SU-DHL-6 (cell line): Measurements from ENCODE around the gene TALDO1.

ENCODE experiments used
- EZH2phosphoT487 ChIP-seq: fragments of 200-600 bp; sonication (generic), shearing (Covaris generic); conservative IDR thresholded peaks from 2 replicates; pipeline ENCODE4 v1.6.1; 2018; ENCODE audit warnings: mild to moderate bottlenecking, antibody characterized with exemption, low read length, moderate library complexity, mixed read lengths
- TF ChIP-seq, protein P1 (sequence below): fragments of 200-600 bp; sonication (generic); IDR thresholded peaks from one replicate; pipeline ENCODE4 v1.5.1; 2017; ENCODE audit warnings: antibody characterized with exemption, mild to moderate bottlenecking, low read length, moderate library complexity; ENCODE audit not compliant: insufficient read depth, poor library complexity, severe bottlenecking

DNA sequence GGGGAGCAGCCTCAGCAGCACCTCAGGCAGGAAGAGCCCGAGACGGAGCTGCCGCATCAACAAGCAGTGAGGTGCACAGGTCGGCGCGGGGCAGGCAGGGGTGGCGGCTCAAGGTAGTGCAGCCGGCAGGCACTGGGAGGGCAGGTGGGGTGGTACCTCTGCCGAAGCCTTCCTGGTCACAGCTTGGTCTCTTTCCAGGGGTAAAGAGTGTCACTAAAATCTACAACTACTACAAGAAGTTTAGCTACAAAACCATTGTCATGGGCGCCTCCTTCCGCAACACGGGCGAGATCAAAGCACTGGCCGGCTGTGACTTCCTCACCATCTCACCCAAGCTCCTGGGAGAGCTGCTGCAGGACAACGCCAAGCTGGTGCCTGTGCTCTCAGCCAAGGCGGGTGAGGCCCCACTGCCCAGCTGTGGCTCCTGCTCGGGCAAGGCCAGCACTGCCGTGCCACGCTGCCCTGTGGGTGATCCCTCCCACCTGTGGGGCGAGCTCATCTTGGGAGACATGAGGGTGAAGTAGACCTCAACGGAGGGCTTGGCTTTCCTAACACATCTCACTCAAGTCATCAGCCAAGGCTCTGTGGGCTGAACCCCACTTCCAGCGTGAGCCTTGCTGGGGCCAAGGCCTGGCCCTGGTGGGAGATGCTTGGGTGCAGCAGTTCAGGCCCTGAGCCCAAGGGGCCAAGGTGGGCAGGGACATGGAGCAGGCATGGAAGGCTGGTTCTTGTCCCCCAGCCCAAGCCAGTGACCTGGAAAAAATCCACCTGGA is 16.5 kb downstream of the TALDO1 start:
- TF ChIP-seq, protein P1, sequence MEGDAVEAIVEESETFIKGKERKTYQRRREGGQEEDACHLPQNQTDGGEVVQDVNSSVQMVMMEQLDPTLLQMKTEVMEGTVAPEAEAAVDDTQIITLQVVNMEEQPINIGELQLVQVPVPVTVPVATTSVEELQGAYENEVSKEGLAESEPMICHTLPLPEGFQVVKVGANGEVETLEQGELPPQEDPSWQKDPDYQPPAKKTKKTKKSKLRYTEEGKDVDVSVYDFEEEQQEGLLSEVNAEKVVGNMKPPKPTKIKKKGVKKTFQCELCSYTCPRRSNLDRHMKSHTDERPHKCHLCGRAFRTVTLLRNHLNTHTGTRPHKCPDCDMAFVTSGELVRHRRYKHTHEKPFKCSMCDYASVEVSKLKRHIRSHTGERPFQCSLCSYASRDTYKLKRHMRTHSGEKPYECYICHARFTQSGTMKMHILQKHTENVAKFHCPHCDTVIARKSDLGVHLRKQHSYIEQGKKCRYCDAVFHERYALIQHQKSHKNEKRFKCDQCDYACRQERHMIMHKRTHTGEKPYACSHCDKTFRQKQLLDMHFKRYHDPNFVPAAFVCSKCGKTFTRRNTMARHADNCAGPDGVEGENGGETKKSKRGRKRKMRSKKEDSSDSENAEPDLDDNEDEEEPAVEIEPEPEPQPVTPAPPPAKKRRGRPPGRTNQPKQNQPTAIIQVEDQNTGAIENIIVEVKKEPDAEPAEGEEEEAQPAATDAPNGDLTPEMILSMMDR: no peak
- TF ChIP-seq EZH2phosphoT487: no peak
